ENCODE data around the gene SLC27A4.

DNA sequence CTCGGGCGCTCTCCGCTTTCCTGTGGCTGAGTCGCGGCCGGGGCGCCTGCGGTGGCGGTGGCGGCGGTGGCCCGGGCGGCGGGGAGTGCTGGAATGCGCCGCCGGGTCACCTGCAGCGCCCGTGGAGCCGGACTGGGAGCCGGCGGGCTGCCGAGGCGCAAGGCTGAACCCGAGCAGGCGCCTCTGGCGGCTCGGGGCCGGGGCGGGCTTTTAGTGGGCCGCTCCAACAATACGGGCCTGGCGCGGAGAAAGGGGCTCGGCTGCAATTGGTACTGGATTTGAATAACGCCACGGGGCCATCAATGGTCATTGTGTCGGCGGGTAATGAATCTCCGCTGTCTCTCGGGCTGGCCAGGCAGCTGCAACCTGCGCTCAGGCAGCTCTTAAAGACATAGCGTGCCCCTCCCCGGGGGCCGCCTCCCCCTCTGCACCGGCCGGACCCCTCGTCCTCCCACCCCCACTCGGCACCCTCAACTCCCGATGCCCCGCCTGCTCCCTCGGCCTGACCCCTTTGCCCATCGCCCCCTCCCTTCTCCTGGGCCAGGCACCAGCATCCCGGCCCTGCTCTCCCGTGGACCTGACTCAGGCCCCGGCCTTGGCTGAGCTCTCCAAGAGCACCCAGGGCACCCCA is 52.9 kb downstream of the SLC27A4 start:
- TF ChIP-seq CTCF (IDR thresholded peaks at IDR 0.05) (no peak), POLR2A (IDR thresholded peaks at IDR 0.05) (no peak)

Measured in uterus (tissue), 2 donors.